Ishikawa (cell line): ENCODE results near the gene NCR3LG1.

Experiments
- CEBPB ChIP-seq: IDR thresholded peaks from 2 replicates; pipeline ENCODE4 v1.6.1; 2012
- CREB1 ChIP-seq: IDR thresholded peaks from 2 replicates; pipeline ENCODE4 v1.6.1; 2012; ENCODE audit warnings: low read depth
- EP300 ChIP-seq: IDR thresholded peaks from 2 replicates; pipeline ENCODE4 v1.6.1; 2012; ENCODE audit warnings: borderline replicate concordance
- NFIC ChIP-seq: IDR thresholded peaks from 2 replicates; pipeline ENCODE4 v1.6.1; 2012
- RAD21 ChIP-seq: IDR thresholded peaks from 2 replicates; pipeline ENCODE4 v1.6.1; 2012; ENCODE audit warnings: low read depth
- TF ChIP-seq, protein P1 (sequence below): IDR thresholded peaks from 2 replicates; pipeline ENCODE4 v1.6.1; 2012
- TF ChIP-seq, protein P2 (sequence below): IDR thresholded peaks from 2 replicates; pipeline ENCODE4 v1.6.1; 2012; ENCODE audit warnings: low read depth, mild to moderate bottlenecking

DNA sequence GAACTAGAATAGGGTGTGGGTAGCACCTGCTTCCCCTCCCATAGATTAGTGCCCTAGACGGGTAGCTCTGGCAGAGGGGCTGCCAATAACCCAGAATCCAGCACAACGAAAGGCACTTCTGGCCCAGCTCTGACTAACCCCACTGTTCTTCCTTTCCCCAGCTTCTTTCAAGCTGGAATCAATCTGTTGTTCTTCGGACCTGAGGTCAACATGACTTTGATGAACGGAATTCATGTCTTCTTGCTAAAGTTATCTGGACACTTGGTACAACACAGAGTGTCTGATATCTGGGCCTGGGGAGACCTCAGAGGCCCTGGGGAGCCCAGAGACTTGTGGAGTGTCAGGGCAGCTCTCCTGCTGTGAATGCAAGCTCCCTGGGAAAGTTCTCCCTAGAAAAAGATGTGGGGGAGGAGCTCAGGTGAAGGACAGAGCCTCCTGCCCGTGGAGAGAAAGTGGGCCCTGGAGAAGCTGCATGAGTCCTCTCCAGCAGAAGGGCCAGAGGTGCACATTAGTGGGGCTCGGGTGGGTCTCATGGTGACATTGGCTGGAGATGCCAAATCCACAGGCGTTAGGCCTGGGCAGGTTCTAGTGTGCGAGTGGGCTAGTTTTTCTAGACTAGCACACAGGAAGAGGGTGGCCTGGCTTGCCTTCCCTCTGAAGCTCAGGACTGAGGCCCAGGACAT, 30.6 kb downstream of the NCR3LG1 start:
- TF ChIP-seq RAD21 (no peak), EP300 (no peak), CEBPB (no peak), CREB1 (no peak), NFIC (no peak)
- TF ChIP-seq, protein P1, sequence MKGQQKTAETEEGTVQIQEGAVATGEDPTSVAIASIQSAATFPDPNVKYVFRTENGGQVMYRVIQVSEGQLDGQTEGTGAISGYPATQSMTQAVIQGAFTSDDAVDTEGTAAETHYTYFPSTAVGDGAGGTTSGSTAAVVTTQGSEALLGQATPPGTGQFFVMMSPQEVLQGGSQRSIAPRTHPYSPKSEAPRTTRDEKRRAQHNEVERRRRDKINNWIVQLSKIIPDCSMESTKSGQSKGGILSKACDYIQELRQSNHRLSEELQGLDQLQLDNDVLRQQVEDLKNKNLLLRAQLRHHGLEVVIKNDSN = no peak
- TF ChIP-seq, protein P2, sequence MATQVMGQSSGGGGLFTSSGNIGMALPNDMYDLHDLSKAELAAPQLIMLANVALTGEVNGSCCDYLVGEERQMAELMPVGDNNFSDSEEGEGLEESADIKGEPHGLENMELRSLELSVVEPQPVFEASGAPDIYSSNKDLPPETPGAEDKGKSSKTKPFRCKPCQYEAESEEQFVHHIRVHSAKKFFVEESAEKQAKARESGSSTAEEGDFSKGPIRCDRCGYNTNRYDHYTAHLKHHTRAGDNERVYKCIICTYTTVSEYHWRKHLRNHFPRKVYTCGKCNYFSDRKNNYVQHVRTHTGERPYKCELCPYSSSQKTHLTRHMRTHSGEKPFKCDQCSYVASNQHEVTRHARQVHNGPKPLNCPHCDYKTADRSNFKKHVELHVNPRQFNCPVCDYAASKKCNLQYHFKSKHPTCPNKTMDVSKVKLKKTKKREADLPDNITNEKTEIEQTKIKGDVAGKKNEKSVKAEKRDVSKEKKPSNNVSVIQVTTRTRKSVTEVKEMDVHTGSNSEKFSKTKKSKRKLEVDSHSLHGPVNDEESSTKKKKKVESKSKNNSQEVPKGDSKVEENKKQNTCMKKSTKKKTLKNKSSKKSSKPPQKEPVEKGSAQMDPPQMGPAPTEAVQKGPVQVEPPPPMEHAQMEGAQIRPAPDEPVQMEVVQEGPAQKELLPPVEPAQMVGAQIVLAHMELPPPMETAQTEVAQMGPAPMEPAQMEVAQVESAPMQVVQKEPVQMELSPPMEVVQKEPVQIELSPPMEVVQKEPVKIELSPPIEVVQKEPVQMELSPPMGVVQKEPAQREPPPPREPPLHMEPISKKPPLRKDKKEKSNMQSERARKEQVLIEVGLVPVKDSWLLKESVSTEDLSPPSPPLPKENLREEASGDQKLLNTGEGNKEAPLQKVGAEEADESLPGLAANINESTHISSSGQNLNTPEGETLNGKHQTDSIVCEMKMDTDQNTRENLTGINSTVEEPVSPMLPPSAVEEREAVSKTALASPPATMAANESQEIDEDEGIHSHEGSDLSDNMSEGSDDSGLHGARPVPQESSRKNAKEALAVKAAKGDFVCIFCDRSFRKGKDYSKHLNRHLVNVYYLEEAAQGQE = no peak
